ENCODE data around the gene DYSF.
"Not testable (repeated sequence)": the region's sequence is repeated elsewhere in the genome, so short reads cannot be mapped to it uniquely, and the experiment has no call there.

The DYSF gene

DNA sequence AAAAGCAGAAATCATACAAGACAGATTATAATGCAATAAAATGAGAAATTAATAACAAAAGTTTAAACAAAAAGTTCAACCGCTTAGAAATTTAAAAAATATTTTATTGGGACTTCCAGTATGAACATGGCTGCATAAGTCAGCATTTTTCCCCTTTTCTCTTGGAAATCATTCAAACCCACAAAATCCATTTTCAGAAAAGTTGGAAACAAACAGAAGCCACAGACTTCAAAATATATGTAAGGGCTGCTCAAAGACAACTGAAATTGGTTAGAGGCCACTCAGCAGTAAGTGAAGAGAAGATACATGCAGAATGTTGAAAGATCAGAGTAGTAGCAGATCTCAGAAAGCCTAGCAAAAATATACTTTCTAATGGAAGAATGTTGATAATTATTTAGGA lies 194.0 kb downstream of the DYSF start:
- DNase-seq (ENCODE audit: low read depth) = no peak

DNA sequence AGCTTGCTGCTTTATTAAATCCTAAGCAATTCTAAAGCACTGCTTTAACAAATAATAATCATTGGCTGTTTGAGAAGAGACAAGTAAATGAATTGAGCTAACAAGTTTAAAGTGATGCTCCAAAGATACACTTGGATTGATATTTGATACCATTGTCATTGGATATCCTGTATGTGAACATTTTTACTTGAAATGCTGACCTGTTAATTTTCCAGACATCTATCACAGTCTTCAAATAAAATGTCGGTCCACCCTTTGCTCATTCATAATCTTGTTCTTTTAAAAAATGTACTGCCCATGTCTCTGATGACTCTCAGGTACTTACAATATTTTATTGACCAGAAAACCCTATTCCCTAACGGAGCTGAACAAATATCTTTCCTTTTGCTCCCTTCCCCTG lies 202.1 kb downstream of the DYSF start:
- no peak for DNase-seq (ENCODE audit: low read depth)

DNA sequence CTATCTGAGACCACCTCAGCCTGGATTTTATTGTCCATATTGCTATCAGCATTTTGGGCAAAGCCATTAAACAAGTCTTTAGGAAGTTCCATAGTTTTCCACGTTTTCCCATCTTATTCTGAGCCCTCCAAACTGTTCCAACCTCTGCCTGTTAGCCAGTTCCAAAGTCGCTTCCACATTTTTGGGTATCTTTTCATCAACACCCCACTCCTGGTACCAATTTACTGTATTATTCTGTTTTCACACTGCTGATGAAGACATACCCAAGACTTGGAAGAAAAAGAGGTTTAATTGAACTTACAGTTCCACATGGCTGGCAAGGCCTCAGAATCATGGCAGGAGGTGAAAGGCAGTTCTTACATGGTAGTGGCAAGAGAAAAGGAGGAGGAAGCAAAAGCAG lies 204.9 kb downstream of the DYSF start:
- not testable (repeated sequence) for DNase-seq (ENCODE audit: low read depth)

DNA sequence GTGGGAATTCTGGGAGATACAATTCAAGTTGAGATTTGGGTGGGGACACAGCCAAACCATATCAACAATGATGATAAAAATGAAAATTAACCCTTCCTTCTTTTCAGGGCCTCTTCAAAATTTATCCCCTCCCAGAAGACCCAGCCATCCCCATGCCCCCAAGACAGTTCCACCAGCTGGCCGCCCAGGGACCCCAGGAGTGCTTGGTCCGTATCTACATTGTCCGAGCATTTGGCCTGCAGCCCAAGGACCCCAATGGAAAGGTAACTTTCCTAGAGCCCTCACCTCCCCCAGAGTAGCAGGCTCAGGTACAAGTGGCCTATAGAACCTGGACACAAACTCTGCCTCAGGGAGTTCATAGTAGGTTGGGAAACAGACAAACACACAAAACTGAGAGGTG lies 205.4 kb downstream of the DYSF start:
- no peak for DNase-seq (ENCODE audit: low read depth)

DNA sequence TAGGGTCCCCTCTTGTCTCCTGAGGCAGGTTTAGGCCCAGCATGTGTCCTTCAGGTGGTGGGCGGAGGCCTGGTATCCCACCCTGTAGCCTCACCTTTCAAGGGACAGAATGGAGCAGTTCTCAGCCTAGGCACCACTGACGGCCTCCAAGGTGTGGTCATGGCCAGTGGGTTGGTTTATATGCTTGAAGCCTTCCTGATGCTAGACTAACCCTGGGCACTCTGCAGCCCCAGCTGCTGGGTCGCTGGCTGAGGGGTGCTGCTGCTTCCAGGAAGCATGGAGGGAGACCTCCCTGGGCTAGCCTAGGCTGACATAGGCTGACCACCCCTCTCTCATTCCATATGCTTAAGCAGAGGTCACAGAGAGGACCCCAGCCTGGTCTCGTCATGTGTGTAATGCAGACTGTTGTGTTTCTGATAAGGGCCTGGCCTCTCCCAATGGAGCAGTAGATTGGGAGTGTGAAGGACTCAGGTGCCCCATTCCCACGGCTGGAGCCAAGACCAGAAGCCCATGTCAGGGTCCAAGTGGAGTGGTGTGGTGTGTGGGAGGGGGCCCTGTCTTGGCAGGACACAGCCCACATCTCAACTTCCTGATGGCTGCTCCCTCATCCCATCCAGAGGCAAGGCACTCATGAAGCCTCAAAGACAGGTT lies 206.6 kb downstream of the DYSF start:
- DNase-seq (ENCODE audit: low read depth) = no peak

DNA sequence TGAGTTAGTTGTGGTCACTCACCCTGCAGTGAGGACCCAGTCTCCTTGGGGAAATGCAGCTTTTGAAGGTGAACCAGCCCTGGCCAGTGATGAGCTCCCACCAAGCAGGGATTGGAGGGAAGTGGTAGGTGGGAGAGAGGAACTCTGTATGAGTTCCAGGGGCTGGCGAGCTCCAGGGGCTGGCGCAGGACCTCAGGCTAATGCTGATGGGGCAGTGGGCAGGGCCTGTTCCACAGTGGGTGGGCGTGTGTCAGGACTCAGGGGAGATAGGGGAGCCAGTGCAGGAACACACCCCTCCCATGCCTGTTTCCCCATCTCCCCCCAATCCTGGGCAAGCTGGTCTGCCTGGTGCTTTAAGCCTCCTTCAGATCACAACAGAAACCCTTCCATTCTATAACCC lies 208.4 kb downstream of the DYSF start:
- no peak for DNase-seq (ENCODE audit: low read depth)

DNA sequence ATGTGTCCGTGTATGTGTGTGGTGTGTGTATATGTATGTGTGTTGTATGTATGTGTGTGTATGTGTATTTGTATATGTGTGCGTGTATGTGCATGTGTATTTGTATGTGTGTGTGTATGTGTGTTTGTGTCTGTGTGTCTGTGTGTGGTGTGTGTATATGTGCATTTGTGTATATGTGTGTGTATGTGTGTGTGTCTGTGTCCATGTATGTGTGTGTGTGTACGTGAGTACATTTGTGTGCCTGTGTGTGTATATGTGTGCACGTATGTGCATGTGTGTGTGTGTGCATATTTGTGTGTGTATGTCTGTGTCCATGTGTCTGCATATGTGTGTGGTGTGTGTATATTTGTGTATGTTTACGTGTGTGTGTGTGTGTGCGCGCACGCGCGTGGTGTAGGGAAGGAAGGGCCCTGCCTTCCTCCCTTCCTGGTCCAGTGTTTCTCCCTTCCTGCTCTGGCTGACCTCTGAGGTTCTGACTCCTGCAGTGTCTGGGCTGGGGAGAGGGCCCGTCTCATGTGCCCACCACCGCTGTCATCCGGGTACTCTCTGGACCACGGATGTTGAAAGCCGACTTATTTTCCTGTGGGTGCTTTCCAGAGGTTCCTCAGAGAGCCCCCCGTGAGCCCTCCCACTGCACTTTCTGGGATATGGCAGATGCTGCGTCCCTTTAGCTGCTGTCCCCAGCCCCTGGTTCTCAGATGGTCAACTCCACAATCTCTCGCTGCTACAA lies 209.5 kb downstream of the DYSF start:
- DNase-seq (ENCODE audit: low read depth) = no peak

DNA sequence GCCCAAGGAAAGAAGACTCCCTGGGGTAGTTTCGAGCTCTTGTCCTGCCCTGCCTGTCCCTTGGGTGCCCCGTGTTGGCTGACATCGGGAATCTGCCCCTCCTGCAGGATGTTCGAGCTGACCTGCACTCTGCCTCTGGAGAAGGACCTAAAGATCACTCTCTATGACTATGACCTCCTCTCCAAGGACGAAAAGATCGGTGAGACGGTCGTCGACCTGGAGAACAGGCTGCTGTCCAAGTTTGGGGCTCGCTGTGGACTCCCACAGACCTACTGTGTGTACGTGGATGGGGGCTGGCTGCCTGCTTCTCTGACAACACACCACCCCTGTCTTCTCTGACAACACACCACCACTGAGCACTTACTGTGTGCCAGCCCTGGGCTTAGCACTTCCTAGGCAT lies 210.8 kb downstream of the DYSF start:
- no peak for DNase-seq (ENCODE audit: low read depth)

DNA sequence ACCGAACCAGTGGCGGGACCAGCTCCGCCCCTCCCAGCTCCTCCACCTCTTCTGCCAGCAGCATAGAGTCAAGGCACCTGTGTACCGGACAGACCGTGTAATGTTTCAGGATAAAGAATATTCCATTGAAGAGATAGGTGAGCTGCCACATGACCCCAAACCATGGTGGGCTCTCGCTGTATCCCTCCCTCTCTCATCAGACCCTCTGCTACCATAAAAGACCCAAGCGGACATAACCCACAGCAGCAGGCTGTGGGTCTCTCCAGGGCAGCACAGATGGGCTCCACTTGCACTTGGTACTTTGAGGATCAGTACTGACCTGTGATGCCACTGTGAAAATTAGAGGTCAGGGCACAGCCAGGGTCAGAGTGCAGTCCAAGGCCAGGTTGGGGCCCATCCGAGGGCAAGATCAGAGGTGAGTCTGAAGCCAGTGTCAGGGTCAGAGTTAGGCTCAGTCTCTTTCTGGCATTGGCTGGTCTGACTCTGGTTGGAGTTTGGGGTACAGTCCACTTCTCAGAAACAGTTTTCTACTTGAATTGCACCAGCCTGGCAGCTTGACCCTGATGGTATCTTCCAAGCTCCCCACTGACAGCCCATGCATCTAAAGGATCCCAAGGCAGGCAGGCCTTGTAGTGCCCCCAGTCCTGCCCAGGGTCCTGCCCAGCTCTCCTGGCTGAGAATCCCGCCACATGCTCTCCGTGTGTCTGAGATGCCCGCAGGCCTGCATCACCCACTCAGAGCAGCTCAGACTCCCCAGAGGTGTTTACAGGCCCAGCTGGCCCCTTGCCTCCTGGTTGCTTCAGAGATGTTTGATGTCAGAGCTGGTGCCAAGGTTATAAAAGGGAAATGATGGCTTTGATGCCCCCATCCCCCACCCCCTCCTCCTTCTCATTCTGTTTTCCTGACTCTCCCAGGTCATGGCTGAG lies 212.1 kb downstream of the DYSF start:
- DNase-seq (ENCODE audit: low read depth) = no peak

DNA sequence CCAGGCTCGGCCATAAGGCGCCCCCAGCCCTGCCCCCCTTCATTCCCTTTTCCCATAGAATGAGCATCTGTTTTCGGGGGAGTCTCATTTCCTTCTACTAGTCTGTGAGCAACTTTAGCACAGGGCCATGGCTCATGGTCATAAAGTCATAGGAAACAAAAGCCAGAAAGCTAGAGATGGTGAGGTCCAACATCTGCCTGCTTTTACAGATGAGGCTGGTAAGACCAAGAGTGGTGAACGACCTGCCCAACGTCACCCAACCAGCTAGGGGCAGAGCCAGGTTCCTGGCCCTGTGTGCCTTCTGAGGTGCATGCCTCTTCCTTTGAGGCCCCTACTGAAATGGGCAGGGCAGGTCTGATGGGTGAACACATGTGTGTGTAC lies 212.7 kb downstream of the DYSF start:
- no peak for DNase-seq (ENCODE audit: low read depth)

DNA sequence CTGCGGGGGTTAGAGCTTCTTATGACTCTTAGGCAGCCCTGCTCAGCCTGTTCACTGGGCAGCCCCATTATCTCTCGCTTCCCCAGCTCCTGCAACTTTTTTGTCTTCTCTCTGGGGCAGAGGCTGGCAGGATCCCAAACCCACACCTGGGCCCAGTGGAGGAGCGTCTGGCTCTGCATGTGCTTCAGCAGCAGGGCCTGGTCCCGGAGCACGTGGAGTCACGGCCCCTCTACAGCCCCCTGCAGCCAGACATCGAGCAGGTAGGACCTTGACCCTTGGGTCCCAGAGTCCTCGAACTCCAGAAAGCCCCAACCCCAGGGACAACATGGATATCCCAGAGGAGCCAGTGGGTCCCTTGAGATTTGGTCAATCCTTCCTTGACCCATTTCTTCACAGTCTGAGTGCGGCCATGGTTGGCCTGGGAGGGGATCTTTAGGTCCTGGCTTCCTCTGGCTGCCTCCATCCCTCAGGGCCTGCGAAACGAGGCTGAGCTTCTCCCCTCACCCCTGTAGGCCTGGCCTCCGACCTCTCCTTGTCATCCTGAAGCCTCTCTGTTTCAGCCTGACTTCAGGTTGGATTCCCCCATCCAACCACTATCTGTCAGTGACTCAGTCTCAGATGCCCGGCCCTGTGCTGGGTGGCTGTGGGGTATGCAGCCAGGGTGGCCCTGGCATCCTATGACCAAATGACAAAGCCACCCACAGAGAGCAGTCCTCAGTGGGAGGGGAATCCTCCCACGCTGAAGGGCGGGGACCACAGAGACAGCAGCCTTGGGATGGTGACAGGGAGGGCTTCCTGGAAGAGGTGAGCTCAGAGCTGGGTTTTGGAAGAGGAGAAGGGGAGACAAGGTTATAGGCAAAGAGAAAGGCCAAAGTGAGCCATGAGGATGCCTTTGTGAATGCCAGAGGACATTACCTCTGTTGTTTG lies 214.2 kb downstream of the DYSF start:
- DNase-seq (ENCODE audit: low read depth) = no peak

DNA sequence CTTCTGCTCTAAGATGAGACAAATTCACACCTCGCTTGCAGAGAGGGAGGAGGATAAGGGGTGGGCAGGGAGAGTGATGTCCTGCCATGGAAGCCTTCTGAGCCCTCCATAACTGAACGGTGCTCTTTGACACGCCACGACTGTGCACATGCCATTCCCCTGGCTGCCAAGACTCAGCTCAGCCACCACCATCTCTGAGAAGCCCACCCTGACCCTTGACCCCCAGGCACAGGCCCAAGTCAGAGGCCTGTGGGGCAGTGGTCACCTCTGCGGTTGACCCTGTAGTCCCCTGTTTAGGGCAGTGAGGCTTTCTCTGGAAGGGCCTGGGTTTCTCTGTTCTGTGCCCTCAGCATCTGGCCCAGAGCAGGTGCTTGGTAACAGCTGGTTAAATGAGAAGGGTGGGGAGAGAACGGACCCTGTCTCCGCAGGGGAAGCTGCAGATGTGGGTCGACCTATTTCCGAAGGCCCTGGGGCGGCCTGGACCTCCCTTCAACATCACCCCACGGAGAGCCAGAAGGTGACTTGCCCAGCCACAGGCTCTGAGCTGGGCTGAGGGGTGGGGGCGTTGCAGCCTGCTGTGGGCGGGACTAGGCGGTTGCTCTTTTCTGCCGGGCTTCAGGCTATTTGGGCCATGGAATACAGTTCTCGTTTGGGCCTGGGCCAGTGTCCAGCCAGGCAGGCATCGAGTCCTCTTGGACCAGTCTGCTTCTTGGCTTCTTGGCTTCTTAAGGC lies 215.1 kb downstream of the DYSF start:
- no peak for DNase-seq (ENCODE audit: low read depth)

DNA sequence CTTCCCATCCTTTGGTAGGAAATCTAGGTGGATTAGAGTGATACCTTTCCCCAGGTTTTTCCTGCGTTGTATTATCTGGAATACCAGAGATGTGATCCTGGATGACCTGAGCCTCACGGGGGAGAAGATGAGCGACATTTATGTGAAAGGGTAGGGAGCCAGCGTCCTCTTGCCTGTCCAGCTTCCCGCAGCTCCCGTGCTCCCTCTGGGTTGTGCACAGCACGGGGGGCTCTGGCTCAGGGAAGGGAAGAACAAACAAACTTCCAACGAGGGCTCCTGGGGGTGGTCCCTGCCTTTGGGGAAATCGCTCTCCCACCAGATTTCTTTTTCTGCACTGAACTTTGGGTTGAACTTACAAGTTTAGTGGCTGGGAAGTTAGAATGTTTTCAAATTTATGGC lies 215.7 kb downstream of the DYSF start:
- DNase-seq (ENCODE audit: low read depth) = no peak

DNA sequence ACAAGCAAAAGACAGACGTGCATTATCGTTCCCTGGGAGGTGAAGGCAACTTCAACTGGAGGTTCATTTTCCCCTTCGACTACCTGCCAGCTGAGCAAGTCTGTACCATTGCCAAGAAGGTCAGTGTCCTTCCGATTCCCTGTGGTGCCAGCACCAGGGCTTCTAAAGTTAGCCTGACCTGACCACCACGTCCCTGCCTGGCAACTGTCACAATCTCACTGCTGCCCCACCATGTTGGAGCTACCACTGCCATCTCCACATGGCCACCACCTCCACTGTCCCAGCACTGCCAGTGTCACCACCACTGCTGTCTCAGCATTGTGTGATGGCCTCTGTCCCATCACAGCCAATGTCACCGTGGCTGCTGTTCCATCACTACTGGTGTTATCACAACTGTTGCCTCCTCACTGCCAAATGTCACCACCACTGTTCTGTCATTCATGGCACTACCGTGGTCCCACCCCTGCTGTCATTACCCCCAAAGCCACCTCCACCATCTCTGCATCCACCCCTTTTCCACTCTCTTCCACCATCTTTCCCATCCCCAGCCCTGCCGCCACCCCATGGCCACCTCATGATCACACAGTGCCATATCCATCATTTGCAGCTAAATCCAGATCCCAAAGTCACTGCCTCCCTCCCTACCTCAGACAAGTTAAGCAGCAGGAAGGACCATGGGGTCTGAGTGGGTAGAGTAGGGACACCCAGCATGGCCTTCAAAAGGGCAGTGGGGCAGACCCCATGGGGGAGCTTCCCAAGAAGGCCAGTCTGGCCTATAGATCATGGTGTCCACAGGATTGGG lies 216.5 kb downstream of the DYSF start:
- DNase-seq (ENCODE audit: low read depth) = no peak

DNA sequence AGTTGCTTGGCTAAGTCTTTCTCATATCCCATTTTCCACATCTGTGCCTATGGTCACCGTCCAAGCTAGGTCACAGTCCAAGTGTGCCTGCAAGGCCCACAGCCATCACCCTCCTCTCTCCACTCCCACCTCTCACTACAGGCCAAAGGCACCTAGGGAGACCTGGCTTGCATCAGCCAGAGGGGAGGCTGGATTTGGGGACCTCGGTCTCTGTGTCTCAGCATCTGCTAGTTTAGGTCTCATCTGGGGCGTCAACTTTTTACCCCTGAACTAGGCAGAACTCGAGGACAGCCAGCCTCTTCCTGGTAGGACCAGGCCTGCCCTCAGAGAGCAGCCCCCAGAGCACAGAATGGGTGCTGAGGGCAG lies 217.1 kb downstream of the DYSF start:
- DNase-seq (ENCODE audit: low read depth) = no peak

DNA sequence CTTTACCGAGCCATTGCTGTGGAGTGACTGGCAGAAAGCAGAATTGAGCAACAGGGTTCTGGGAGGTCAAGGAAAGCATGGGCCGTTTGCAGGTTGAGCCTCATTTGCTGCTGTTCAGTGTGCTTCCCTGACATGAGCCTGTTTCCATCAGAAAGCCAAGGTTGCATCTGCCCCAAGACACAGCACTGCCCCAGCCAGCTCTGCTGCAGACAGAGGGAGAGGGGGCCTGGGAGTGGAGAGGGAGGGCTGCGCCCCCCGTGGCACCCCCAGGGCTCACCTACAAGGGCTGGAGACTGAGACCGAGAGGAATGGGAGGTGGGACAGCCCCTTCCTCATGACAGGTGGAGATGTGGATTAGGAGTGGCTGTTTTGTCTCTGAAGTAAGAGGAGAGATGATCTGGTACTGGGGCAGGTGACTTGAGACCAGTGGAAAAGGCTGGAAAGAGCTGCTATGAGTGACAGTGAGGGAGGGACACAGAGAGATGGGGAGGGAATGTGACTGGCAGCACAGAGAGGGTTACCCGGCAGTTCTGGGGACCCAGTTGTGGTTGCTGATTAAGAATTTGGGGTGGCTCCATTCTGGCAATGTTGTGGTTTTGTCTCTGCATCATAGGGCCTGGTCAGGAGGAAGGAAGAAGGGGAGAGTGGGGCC lies 218.0 kb downstream of the DYSF start:
- no peak for DNase-seq (ENCODE audit: low read depth)

DNA sequence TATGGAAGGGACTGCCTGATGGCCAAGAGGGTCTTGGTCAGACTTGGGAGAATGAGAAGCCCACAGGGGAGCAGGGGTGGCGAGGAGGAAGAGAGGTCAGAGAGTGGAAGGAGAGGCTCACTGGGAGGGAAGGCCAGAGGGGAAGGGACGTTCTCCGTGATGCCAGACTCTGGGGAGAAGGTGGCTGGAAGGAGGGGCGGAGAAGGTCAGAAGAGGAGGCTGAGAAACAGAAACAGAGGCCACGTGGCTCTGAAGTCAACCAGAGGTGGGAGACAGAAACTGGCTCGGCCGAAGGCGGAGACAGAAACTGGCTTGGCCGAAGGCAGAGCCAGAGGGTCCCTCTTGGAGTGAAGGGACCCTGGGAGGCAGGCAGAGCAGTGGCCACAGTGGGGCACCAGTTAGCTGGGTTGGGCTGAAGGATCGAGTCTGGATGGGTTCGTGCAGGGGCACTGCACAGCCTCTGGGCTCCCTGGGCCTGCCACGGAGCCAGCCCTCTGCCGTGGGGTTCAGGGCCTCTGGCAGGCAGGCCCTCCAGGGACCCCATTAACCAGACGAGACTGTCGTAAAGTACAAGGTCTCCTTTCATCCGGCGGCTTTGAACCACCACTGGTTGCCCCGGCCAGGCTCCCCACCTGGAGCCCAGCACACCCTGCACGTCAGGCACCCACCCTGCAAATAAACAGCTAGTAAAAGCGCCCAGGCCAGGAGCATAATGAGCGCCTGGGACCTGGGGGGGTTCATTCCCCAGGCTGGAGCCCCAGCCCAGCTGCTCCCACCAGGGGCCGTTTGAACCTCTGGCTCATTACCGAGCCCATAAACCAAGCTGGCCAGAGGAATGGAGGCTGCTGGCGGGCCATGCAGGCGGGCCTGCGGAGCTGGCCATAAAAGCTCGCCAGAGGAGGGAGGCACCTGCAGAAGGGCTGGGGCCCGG lies 218.8 kb downstream of the DYSF start:
- no peak for DNase-seq (ENCODE audit: low read depth)
